CD4-positive, alpha-beta memory T cell (primary cell): ENCODE results near the gene WDR81. TPM values are rescaled to one million over a fixed set of nuclear protein-coding genes. Genes with fewer than 3 reads are reported as not detected.
"Not testable (repeated sequence)": the region's sequence is repeated elsewhere in the genome, so short reads cannot be mapped to it uniquely, and the experiment has no call there.

Experiments
- CTCF ChIA-PET: fragments of 350-600 bp; sonication (Branson Sonifier 250); formaldehyde crosslinking; loops from one replicate; lab custom pipeline; 2021; ENCODE audit warnings: inconsistent platforms; ENCODE audit not compliant: partially characterized antibody; lab: Charles Lee
- POLR2A ChIA-PET: fragments of 350-600 bp; sonication (Branson Sonifier 250); formaldehyde crosslinking; loops from one replicate; lab custom pipeline; 2021; ENCODE audit not compliant: partially characterized antibody; lab: Charles Lee
- DNase-seq, 5 donors: peaks; one replicate each; pipeline versions ENCODE4 v3.0.0 to v3.0.0-alpha.2; 2020 to 2022; ENCODE audit warnings: mixed read lengths in 1 of 5
- H3K27ac ChIP-seq: one replicate; pipeline ENCODE4 v1.7.0; 2013; ENCODE audit warnings: low read depth, low read length
- H3K27me3 ChIP-seq: 2 replicates; pipeline ENCODE4 v1.7.0; 2013; ENCODE audit warnings: mild to moderate bottlenecking, low read length, moderate library complexity; ENCODE audit not compliant: insufficient read depth
- H3K36me3 ChIP-seq: 2 replicates; pipeline ENCODE4 v1.7.0; 2013; ENCODE audit warnings: mild to moderate bottlenecking, low read length, moderate library complexity; ENCODE audit not compliant: insufficient read depth
- H3K4me1 ChIP-seq: 2 replicates; pipeline ENCODE4 v1.7.0; 2013; ENCODE audit warnings: mild to moderate bottlenecking, low read length, moderate library complexity; ENCODE audit not compliant: insufficient read depth
- H3K4me3 ChIP-seq, 2 donors: one replicate each; pipeline ENCODE4 v1.7.0; 2013; ENCODE audit warnings: low read length in 2 of 2, mild to moderate bottlenecking in 1 of 2
- H3K9me3 ChIP-seq, 2 donors: one replicate each; pipeline ENCODE4 v1.7.0; 2013; ENCODE audit warnings: low read length in 2 of 2, control low read depth in 1 of 2; ENCODE audit not compliant: control insufficient read depth in 1 of 2
- H3K27ac Mint-ChIP-seq, 7 donors: one replicate each; pipeline ENCODE4 v1.8.0; 2020 to 2021; ENCODE audit warnings: mixed read lengths in 7 of 7, mild to moderate bottlenecking in 6 of 7, inconsistent platforms in 3 of 7, moderate library complexity in 3 of 7
- H3K27me3 Mint-ChIP-seq, 2 donors: one replicate each; pipeline ENCODE4 v1.8.0; 2020 to 2021; ENCODE audit warnings: mixed read lengths in 2 of 2
- H3K36me3 Mint-ChIP-seq, 2 donors: one replicate each; pipeline ENCODE4 v1.8.0; 2020 to 2021; ENCODE audit warnings: mixed read lengths in 2 of 2, inconsistent platforms in 1 of 2, mild to moderate bottlenecking in 1 of 2
- H3K4me1 Mint-ChIP-seq, 4 donors: one replicate each; pipeline ENCODE4 v1.8.0; 2020 to 2021; ENCODE audit warnings: mixed read lengths in 4 of 4, mild to moderate bottlenecking in 1 of 4
- H3K4me3 Mint-ChIP-seq, 8 donors: one replicate each; pipeline ENCODE4 v1.8.0; 2020 to 2021; ENCODE audit warnings: mixed read lengths in 8 of 8, mild to moderate bottlenecking in 7 of 8, moderate library complexity in 6 of 8, inconsistent platforms in 3 of 8
- H3K9me3 Mint-ChIP-seq, 8 donors: one replicate each; pipeline ENCODE4 v1.8.0; 2020 to 2021; ENCODE audit warnings: mixed read lengths in 8 of 8, mild to moderate bottlenecking in 5 of 8, inconsistent platforms in 3 of 8, moderate library complexity in 1 of 8
- intact Hi-C: fragments of 100-400 bp; cut with micrococcal nuclease; formaldehyde crosslinking; loops from one replicate; pipeline ENCODE4 v1.15.1; 2023
- polyA plus RNA-seq, 2 donors: library from polyadenylated mRNA; unstranded; fragments of 300-500 nt; fragmentation: Illumina TruSeq; gene quantifications; one replicate each; pipeline ENCODE4 v1.2.3, GENCODE V29; 2021
- total RNA-seq, 2 experiments: library from RNA; stranded (reverse); gene quantifications; one replicate each; pipeline ENCODE4 v1.2.3, GENCODE V29; 2021

Gene WDR81
- total RNA-seq, result 10 to 100 TPM; 36.3 to 40.3 TPM
- polyA plus RNA-seq, result 10 to 100 TPM in 1 of 2 donors, 1 to 10 TPM in 1; 4.4 to 23.4 TPM

- peak; percentile 81 to 87 (median 84) for DNase-seq
- intact Hi-C loops, result loop anchor here (1.0 to 5.0 kb wide), 3 partner anchors 38 to 318 kb away; partner anchors contain the start of genes OVCA2, RTN4RL1 and SERPINF1
- peak within 1 kb of the TSS; percentile 64 for H3K27ac ChIP-seq
- H3K27me3 Mint-ChIP-seq, result no peaks in the 10 kb centered on the region
- peak within 1 kb of the TSS; percentile 11 to 72 for H3K4me3 ChIP-seq
- no peaks in the 10 kb centered on the region for H3K9me3 ChIP-seq
- H3K36me3 Mint-ChIP-seq, result peaks cover 3 to 16% of the 10 kb centered on the region in 2 donors
- H3K27me3 ChIP-seq, result no peaks in the 10 kb centered on the region
- H3K4me3 Mint-ChIP-seq, result peak within 1 kb of the TSS; percentile 70 to 85 (median 82)
- CTCF ChIA-PET, result interaction anchor here (1.4 to 2.0 kb wide), 2 partner anchors 40 to 59 kb away, joined by 7 to 13 read pairs; no protein-coding TSS in a partner anchor
- POLR2A ChIA-PET, result interaction anchor here (0.5 to 6.3 kb wide), 13 partner anchors 9 to 165 kb away, joined by 3 to 62 read pairs (median 5); partner anchors contain the start of genes PRPF8, RILP, SERPINF1 and SMYD4
- peaks cover 0 to 2% (median 0%) of the 10 kb centered on the region in 8 donors for H3K9me3 Mint-ChIP-seq
- H3K4me1 ChIP-seq, result peaks cover 64% of the 10 kb centered on the region
- peak within 1 kb of the TSS; percentile 81 to 96 (median 89) for H3K27ac Mint-ChIP-seq
- peaks cover 14 to 66% (median 31%) of the 10 kb centered on the region in 4 donors for H3K4me1 Mint-ChIP-seq
- H3K36me3 ChIP-seq, result peaks cover 16% of the 10 kb centered on the region
Measured at GRCh38 chr17:1724351-1724868, at the start of gene WDR81. TSS of gene WDR81 (plus strand) at chr17:1724704. CDS start at chr17:1724960, 256 bp downstream.

GRCh38 chr17:1676401-1676800, 48.1 kb upstream of the WDR81 start:
- Mint-ChIP-seq H3K36me3 (peaks cover 76 to 90% of the 10 kb centered on the region in 2 donors), H3K27ac (peak overlapping the region in 3 of 7 donors; percentile 30 to 70 (median 66))
- CTCF ChIA-PET, result no interaction called here

GRCh38 chr17:1683459-1683858, 41.0 kb upstream of the WDR81 start:
- ChIA-PET POLR2A (interaction anchor here (0.5 to 4.7 kb wide), 18 partner anchors 12 to 370 kb away, joined by 3 to 79 read pairs (median 6); partner anchors contain the start of genes RILP, RPA1, SCARF1 and SMYD4), CTCF (interaction anchor here (0.7 to 1.1 kb wide), 3 partner anchors 32 to 100 kb away, joined by 3 to 4 read pairs (median 3); partner anchors contain the start of gene RILP)
- no peaks in the 10 kb centered on the region for H3K27me3 ChIP-seq
- Mint-ChIP-seq H3K9me3 (peaks cover 0 to 2% (median 0%) of the 10 kb centered on the region in 8 donors), H3K27ac (peak overlapping the region; percentile 93 to 100 (median 99)), H3K4me3 (peak overlapping the region; percentile 97 to 99 (median 99)), H3K27me3 (no peaks in the 10 kb centered on the region), H3K4me1 (peaks cover 32 to 57% (median 41%) of the 10 kb centered on the region in 4 donors), H3K36me3 (peaks cover 52 to 57% of the 10 kb centered on the region in 2 donors)
- H3K4me3 ChIP-seq, result peak overlapping the region; percentile 83 to 96
- intact Hi-C loops, result loop anchor here (5.0 kb wide), 1 partner anchor 36 kb away; the partner anchor contains the start of genes RILP and SCARF1
- H3K4me1 ChIP-seq, result peaks cover 29% of the 10 kb centered on the region
- peaks cover 47% of the 10 kb centered on the region for H3K36me3 ChIP-seq
- no peak for DNase-seq
- no peaks in the 10 kb centered on the region for H3K9me3 ChIP-seq
- peak overlapping the region; percentile 96 for H3K27ac ChIP-seq

More at GRCh38 chr17:1676401-1676800, 48.1 kb upstream of the WDR81 start:
- no peak overlapping the region for H3K4me3 Mint-ChIP-seq
- H3K27me3 Mint-ChIP-seq, result no peaks in the 10 kb centered on the region
- no peaks in the 10 kb centered on the region for H3K4me1 ChIP-seq
- intact Hi-C loops, result no loop called here
- no peaks in the 10 kb centered on the region for H3K9me3 Mint-ChIP-seq
- H3K27ac ChIP-seq, result no peak overlapping the region
- H3K4me1 Mint-ChIP-seq, result peaks cover 12 to 31% (median 23%) of the 10 kb centered on the region in 4 donors
- H3K9me3 ChIP-seq, result no peaks in the 10 kb centered on the region
- peaks cover 93% of the 10 kb centered on the region for H3K36me3 ChIP-seq
- H3K27me3 ChIP-seq, result no peaks in the 10 kb centered on the region
- no peak for DNase-seq
- POLR2A ChIA-PET, result interaction anchor here (1.0 kb wide), 1 partner anchor 8 kb away, joined by 4 read pairs; the partner anchor contains the start of gene PRPF8
- no peak overlapping the region for H3K4me3 ChIP-seq

- peaks cover 0 to 2% (median 0%) of the 10 kb centered on the region in 8 donors for H3K9me3 Mint-ChIP-seq
- Histone ChIP-seq H3K27me3 (no peaks in the 10 kb centered on the region), H3K36me3 (peaks cover 36% of the 10 kb centered on the region), H3K27ac (peak within 1 kb of the TSS; percentile 96), H3K4me1 (peaks cover 29% of the 10 kb centered on the region), H3K4me3 (peak within 1 kb of the TSS; percentile 83 to 96), H3K9me3 (no peaks in the 10 kb centered on the region)
- ChIA-PET POLR2A (interaction anchor here (0.7 to 4.7 kb wide), 25 partner anchors 9 to 368 kb away, joined by 3 to 79 read pairs (median 4); partner anchors contain the start of genes INPP5K, RILP, RPA1 and SCARF1), CTCF (interaction anchor here (1.1 kb wide), 1 partner anchor 99 kb away, joined by 4 read pairs; no protein-coding TSS in a partner anchor)
- H3K27ac Mint-ChIP-seq, result peak within 1 kb of the TSS; percentile 93 to 100 (median 99)
- intact Hi-C loops, result loop anchor here (1.0 to 5.0 kb wide), 4 partner anchors 32 to 341 kb away; partner anchors contain the start of genes RILP, RTN4RL1, SCARF1 and SMYD4
- H3K4me3 Mint-ChIP-seq, result peak within 1 kb of the TSS; percentile 97 to 99 (median 99)
- peak; percentile 98 to 99 (median 99) for DNase-seq
- H3K4me1 Mint-ChIP-seq, result peaks cover 32 to 56% (median 41%) of the 10 kb centered on the region in 4 donors
- no peaks in the 10 kb centered on the region for H3K27me3 Mint-ChIP-seq
- peaks cover 40 to 45% of the 10 kb centered on the region in 2 donors for H3K36me3 Mint-ChIP-seq
Measured at GRCh38 chr17:1684378-1685189, 39.9 kb upstream of the WDR81 start, which contains the start of gene PRPF8. TSS of gene PRPF8 (minus strand) at chr17:1684867. CDS start at chr17:1684571, 296 bp downstream.

- no peaks in the 10 kb centered on the region for H3K27me3 Mint-ChIP-seq
- DNase-seq, result no peak
- peaks cover 0 to 2% (median 0%) of the 10 kb centered on the region in 8 donors for H3K9me3 Mint-ChIP-seq
- ChIA-PET POLR2A (interaction anchor here (3.5 to 4.7 kb wide), 2 partner anchors 29 to 37 kb away, joined by 24 to 79 read pairs; partner anchors contain the start of gene RILP), CTCF (no interaction called here)
- Histone ChIP-seq H3K36me3 (peaks cover 21% of the 10 kb centered on the region), H3K27me3 (no peaks in the 10 kb centered on the region), H3K4me1 (peaks cover 29% of the 10 kb centered on the region), H3K9me3 (no peaks in the 10 kb centered on the region), H3K27ac (no peak overlapping the region), H3K4me3 (no peak overlapping the region)
- H3K27ac Mint-ChIP-seq, result peak overlapping the region in 4 of 7 donors; percentile 17 to 86 (median 85)
- peaks cover 27 to 30% of the 10 kb centered on the region in 2 donors for H3K36me3 Mint-ChIP-seq
- intact Hi-C loops, result no loop called here
- H3K4me1 Mint-ChIP-seq, result peaks cover 24 to 44% (median 32%) of the 10 kb centered on the region in 4 donors
- H3K4me3 Mint-ChIP-seq, result peak overlapping the region in 3 of 8 donors; percentile 25 to 49 (median 43)
Measured at GRCh38 chr17:1686086-1686485, 38.4 kb upstream of the WDR81 start.

- H3K27ac ChIP-seq, POLR2A ChIA-PET, H3K4me3 Mint-ChIP-seq, DNase-seq, H3K27me3 ChIP-seq, H3K4me3 ChIP-seq, H3K36me3 ChIP-seq, H3K9me3 Mint-ChIP-seq, intact Hi-C loops, H3K27ac Mint-ChIP-seq, H3K27me3 Mint-ChIP-seq, H3K9me3 ChIP-seq, CTCF ChIA-PET: not testable (repeated sequence)
- H3K4me1 ChIP-seq, result peaks cover 13% of the 10 kb centered on the region
- H3K36me3 Mint-ChIP-seq, result peaks cover 11% of the 10 kb centered on the region in 2 donors
- H3K4me1 Mint-ChIP-seq, result peaks cover 10 to 21% (median 16%) of the 10 kb centered on the region in 4 donors
Measured at GRCh38 chr17:1688405-1688804, 36.1 kb upstream of the WDR81 start.
